Transverse colon (tissue), 4 donors: ENCODE results near the gene DTNBP1.

Source experiments
- CTCF ChIP-seq, 5 experiments: fragments of 200-600 bp in 3 of 5; fragments of 450-650 bp in 2 of 5; sonication (generic) in 3 of 5; IDR thresholded peaks; 1 replicate in 2 of 5; 2 replicates in 3 of 5; pipeline ENCODE4 v1.5.1; 2016 to 2017; ENCODE audit warnings: antibody characterized with exemption in 5 of 5, inconsistent platforms in 3 of 5, mild to moderate bottlenecking in 2 of 5, moderate library complexity in 1 of 5
- POLR2A ChIP-seq: fragments of 450-650 bp; IDR thresholded peaks from one replicate; pipeline ENCODE4 v1.6.1; 2016; ENCODE audit warnings: antibody characterized with exemption, mild to moderate bottlenecking, moderate library complexity
- POLR2AphosphoS5 ChIP-seq, 3 donors: sonication (generic); formaldehyde crosslinking; IDR thresholded peaks; one replicate each; pipeline ENCODE4 v1.6.1; 2016; ENCODE audit warnings: antibody characterized with exemption in 3 of 3

GRCh38 chr6:15653581-15653980 is 9.2 kb downstream of the DTNBP1 start:
- TF ChIP-seq CTCF (IDR thresholded peaks at IDR 0.05), result no peak
- no peak for TF ChIP-seq POLR2AphosphoS5 (IDR thresholded peaks at IDR 0.05)
- TF ChIP-seq POLR2A, result no peak
